GM10266 (cell line): Measurements from ENCODE around the gene CC2D2B.
"Not testable (repeated sequence)": the region's sequence is repeated elsewhere in the genome, so short reads cannot be mapped to it uniquely, and the experiment has no call there.

Experiments used
- DNase-seq: peaks from one replicate; pipeline ENCODE4 v3.0.0; 2012; ENCODE audit errors: extremely low spot score
- CTCF ChIP-seq: IDR thresholded peaks from 2 replicates; pipeline ENCODE4 v1.5.1; 2012; ENCODE audit warnings: mild to moderate bottlenecking, low read depth; ENCODE audit not compliant: control insufficient read depth, insufficient read depth; ENCODE audit errors: missing control alignments

Gene CC2D2B

GRCh38 chr10:95988702-95989101, 80.9 kb downstream of the CC2D2B start:
- DNase-seq: peak; percentile 9
- peak; percentile 43 for TF ChIP-seq CTCF

- not testable (repeated sequence) for DNase-seq
Measured at GRCh38 chr10:95994376-95994775, 86.6 kb downstream of the CC2D2B start.

GRCh38 chr10:95998255-95998784, 90.5 kb downstream of the CC2D2B start:
- TF ChIP-seq CTCF: no peak
- DNase-seq: no peak

- no peak for TF ChIP-seq CTCF
- no peak for DNase-seq
Measured at GRCh38 chr10:96013956-96014355, 106.2 kb downstream of the CC2D2B start.

GRCh38 chr10:96014473-96015102, 106.8 kb downstream of the CC2D2B start:
- no peak for TF ChIP-seq CTCF
- no peak for DNase-seq

- peak; percentile 79 for TF ChIP-seq CTCF
- DNase-seq: peak; percentile 62
Measured at GRCh38 chr10:96017191-96017687, 109.5 kb downstream of the CC2D2B start.

GRCh38 chr10:96021332-96021731, 113.6 kb downstream of the CC2D2B start:
- DNase-seq: no peak
- no peak for TF ChIP-seq CTCF
